Embryonic facial prominence (tissue), 1 donor: ENCODE results near the gene BRIX1.
"Not testable (repeated sequence)": the region's sequence is repeated elsewhere in the genome, so short reads cannot be mapped to it uniquely, and the experiment has no call there.

Experiments used
- DNase-seq: peaks from one replicate; pipeline ENCODE4 v3.0.0-alpha.2; 2016; ENCODE audit errors: extremely low spot score

The BRIX1 gene

GRCh38 chr5:34915856-34916192 is 313 bp downstream of the BRIX1 start:
- no peak for DNase-seq

- DNase-seq: no peak
Observed at GRCh38 chr5:34916518-34916917, 1.0 kb downstream of the BRIX1 start.

- no peak for DNase-seq
Observed at GRCh38 chr5:34918025-34918424, 2.5 kb downstream of the BRIX1 start.

- DNase-seq: no peak
Observed at GRCh38 chr5:34919077-34919476, 3.6 kb downstream of the BRIX1 start.

GRCh38 chr5:34923256-34923655 is 7.7 kb downstream of the BRIX1 start:
- not testable (repeated sequence) for DNase-seq

- DNase-seq: no peak
Observed at GRCh38 chr5:34923694-34924461, 8.4 kb downstream of the BRIX1 start.

GRCh38 chr5:34924462-34924765 is 8.9 kb downstream of the BRIX1 start:
- DNase-seq: no peak

GRCh38 chr5:34926318-34926888 is 10.9 kb downstream of the BRIX1 start:
- no peak for DNase-seq

GRCh38 chr5:34927785-34928184 is 12.3 kb downstream of the BRIX1 start:
- DNase-seq: no peak

- no peak for DNase-seq
Observed at GRCh38 chr5:34928267-34928666, 12.8 kb downstream of the BRIX1 start.

GRCh38 chr5:34929134-34929719 is 13.7 kb downstream of the BRIX1 start, which contains the start of gene DNAJC21:
Gene DNAJC21 (plus strand): TSS chr5:34929559. CDS start chr5:34929820, 261 bp downstream.
- DNase-seq: peak; percentile 97

GRCh38 chr5:34929720-34930461 is 14.4 kb downstream of the BRIX1 start:
- DNase-seq: peak; percentile 27

GRCh38 chr5:34930462-34930844 is 14.9 kb downstream of the BRIX1 start:
- peak; percentile 26 for DNase-seq

- DNase-seq: no peak
Observed at GRCh38 chr5:34930870-34931269, 15.4 kb downstream of the BRIX1 start.

- DNase-seq: no peak
Observed at GRCh38 chr5:34932947-34933346, 17.4 kb downstream of the BRIX1 start.

GRCh38 chr5:34941936-34942335 is 26.4 kb downstream of the BRIX1 start:
- DNase-seq: no peak

- no peak for DNase-seq
Observed at GRCh38 chr5:34944044-34944443, 28.5 kb downstream of the BRIX1 start.

GRCh38 chr5:34944460-34945047 is 29.0 kb downstream of the BRIX1 start:
- DNase-seq: no peak

- no peak for DNase-seq
Observed at GRCh38 chr5:34957321-34957720, 41.8 kb downstream of the BRIX1 start.

GRCh38 chr5:34957857-34958690 is 42.6 kb downstream of the BRIX1 start:
- DNase-seq: peak; percentile 8

- no peak for DNase-seq
Observed at GRCh38 chr5:34959323-34959722, 43.8 kb downstream of the BRIX1 start.
